Measurements from ENCODE around the gene CAMK1G.

GRCh38 chr1:209546390-209547085 lies 37.0 kb upstream of the CAMK1G start:
- TF ChIP-seq, protein P1, sequence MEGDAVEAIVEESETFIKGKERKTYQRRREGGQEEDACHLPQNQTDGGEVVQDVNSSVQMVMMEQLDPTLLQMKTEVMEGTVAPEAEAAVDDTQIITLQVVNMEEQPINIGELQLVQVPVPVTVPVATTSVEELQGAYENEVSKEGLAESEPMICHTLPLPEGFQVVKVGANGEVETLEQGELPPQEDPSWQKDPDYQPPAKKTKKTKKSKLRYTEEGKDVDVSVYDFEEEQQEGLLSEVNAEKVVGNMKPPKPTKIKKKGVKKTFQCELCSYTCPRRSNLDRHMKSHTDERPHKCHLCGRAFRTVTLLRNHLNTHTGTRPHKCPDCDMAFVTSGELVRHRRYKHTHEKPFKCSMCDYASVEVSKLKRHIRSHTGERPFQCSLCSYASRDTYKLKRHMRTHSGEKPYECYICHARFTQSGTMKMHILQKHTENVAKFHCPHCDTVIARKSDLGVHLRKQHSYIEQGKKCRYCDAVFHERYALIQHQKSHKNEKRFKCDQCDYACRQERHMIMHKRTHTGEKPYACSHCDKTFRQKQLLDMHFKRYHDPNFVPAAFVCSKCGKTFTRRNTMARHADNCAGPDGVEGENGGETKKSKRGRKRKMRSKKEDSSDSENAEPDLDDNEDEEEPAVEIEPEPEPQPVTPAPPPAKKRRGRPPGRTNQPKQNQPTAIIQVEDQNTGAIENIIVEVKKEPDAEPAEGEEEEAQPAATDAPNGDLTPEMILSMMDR (IDR thresholded peaks at IDR 0.05; ENCODE audit: insufficient read depth, low read length), result no peak
- no peak for TF ChIP-seq POLR2AphosphoS5 (IDR thresholded peaks at IDR 0.05; ENCODE audit: low read depth)

Measured in HL-60 (cell line).